Skeletal muscle satellite cell (primary cell): ENCODE measurements around the gene NPM1.
"Not testable (repeated sequence)": the region's sequence is repeated elsewhere in the genome, so short reads cannot be mapped to it uniquely, and the experiment has no call there.

Experiments
- H3K27me3 ChIP-seq: 2 replicates; pipeline ENCODE4 v1.7.0; 2013; ENCODE audit warnings: low read length; ENCODE audit not compliant: control insufficient read depth, insufficient read depth
- H3K36me3 ChIP-seq: 2 replicates; pipeline ENCODE4 v1.7.0; 2013; ENCODE audit warnings: mild to moderate bottlenecking, control low read depth, low read length; ENCODE audit not compliant: insufficient read depth
- H3K4me1 ChIP-seq: 2 replicates; pipeline ENCODE4 v1.7.0; 2013; ENCODE audit warnings: low read length; ENCODE audit not compliant: control insufficient read depth, insufficient read depth
- H3K4me2 ChIP-seq: 2 replicates; pipeline ENCODE4 v1.7.0; 2013; ENCODE audit warnings: mild to moderate bottlenecking, low read length
- H3K4me3 ChIP-seq: 2 replicates; pipeline ENCODE4 v1.7.0; 2013; ENCODE audit warnings: low read length
- H3K9ac ChIP-seq: 2 replicates; pipeline ENCODE4 v1.7.0; 2013; ENCODE audit warnings: mild to moderate bottlenecking, low read depth, low read length, moderate library complexity
- H3K9me3 ChIP-seq: replicated peaks from 2 replicates; pipeline ENCODE4 v1.7.0; 2013; ENCODE audit warnings: mild to moderate bottlenecking, control low read depth, low read length

The NPM1 gene

DNA sequence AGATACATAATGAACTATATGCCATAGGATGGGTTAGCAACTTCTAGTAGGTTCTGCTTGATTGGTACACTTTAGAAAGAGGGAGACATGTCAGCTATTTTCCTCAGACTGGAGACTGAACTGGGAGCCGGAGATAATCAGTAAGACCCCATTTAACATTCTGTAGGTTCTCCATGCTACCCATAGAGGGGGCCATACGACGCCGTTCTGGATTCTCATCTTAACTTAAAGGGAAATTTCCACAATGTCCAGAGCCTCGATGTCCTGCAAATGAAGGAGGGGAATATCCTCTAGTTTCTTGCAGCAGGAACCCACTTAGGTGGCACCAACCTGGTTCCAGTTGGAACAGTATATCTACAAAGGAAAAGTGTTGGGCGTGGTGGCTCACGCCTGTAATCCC, 22.3 kb upstream of the NPM1 start:
- H3K36me3 ChIP-seq = no peaks in the 10 kb centered on the region
- no peak overlapping the region for H3K4me3 ChIP-seq
- H3K9ac ChIP-seq = no peak overlapping the region
- H3K4me2 ChIP-seq = no peak overlapping the region
- H3K27me3 ChIP-seq = peaks cover 7% of the 10 kb centered on the region
- H3K9me3 ChIP-seq = no peaks in the 10 kb centered on the region
- H3K4me1 ChIP-seq = peaks cover 7% of the 10 kb centered on the region

DNA sequence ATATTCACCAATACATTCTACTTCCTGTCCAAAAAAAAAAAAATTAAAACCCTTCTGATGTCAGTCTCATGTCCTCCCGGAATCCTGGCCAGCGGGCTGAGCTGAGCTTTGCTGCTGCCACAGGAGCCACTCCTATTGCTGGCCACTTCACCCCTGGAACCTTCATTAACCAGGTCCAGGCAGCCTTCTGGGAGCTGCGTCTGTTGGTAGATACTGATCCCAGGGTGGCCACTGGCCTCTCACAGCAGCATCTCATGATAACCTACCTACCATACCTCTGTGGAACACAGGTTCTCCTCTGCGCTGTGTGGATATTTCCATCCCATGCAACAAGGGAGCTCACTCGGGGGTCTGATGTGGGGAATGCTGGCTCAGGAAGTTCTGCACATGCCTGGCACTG, 21.0 kb upstream of the NPM1 start:
- H3K9me3 ChIP-seq = no peaks in the 10 kb centered on the region
- H3K27me3 ChIP-seq = peaks cover 14% of the 10 kb centered on the region
- H3K9ac ChIP-seq = no peak overlapping the region
- H3K4me1 ChIP-seq = peaks cover 7% of the 10 kb centered on the region
- no peak overlapping the region for H3K4me3 ChIP-seq
- no peak overlapping the region for H3K4me2 ChIP-seq
- no peaks in the 10 kb centered on the region for H3K36me3 ChIP-seq

DNA sequence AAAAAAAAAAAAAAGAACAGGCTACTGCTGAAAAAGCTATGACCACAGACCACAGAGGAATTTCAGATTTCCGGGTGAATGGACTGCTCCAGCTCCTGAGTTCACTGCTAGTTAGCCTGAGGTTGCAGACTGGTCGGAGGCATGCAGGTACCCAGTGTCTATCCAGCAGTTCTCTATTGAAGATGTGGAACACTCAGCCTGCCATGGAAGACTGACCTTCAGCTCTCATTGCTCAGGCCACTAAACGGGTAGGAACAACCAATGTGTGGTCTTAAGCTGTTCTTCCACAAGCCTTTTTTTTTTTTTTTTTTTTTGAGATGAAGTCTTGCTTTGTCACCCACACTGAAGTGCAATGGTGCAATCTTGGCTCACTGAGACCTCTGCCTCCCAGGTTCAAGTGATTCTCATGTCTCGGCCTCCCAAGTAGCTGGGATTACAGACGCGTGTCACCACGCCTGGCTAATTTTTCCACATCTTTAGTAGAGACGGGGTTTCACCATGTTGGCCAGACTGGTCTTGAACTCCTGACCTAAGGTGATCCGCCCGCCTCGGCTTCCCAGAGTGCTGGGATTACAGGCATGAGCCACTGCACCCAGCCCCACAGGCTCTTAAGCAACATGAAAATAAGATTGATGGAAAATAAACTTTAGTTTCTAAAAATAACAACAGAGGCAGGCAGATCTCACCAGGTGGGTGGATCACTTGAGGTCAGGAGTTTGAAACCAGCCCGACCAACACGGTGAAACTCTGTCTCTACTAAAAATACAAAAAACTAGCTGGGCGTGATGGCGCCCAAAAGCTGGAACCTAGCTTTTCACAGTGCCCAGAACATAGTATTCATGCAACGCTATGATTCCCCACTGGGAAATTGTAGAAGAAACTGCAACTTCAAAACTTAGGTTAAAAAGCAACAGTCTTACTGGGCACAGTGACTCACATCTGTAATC, 20.0 kb upstream of the NPM1 start:
- H3K36me3 ChIP-seq = no peaks in the 10 kb centered on the region
- no peak overlapping the region for H3K4me2 ChIP-seq
- H3K27me3 ChIP-seq = peaks cover 15% of the 10 kb centered on the region
- H3K4me3 ChIP-seq = no peak overlapping the region
- no peak overlapping the region for H3K9ac ChIP-seq
- no peaks in the 10 kb centered on the region for H3K9me3 ChIP-seq
- peaks cover 7% of the 10 kb centered on the region for H3K4me1 ChIP-seq

DNA sequence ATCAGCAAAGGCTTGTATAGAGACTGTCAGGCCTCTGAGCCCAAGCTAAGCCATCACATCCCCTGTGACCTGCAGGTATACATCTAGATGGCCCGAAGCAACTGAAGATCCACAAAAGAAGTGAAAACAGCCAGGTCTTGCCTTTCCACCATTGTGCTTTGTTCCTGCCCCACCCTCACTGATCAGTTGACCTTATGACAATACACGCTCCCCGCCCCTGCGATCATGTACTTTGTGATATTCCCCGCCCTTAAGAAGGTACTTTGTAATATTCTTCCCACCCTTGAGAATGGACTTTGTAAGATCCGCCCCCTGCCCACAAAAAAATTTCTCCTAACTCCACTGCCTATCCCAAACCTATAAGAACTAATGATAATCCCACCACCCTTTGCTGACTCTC, 18.6 kb upstream of the NPM1 start:
- no peak overlapping the region for H3K4me2 ChIP-seq
- H3K4me1 ChIP-seq = peaks cover 7% of the 10 kb centered on the region
- no peak overlapping the region for H3K4me3 ChIP-seq
- no peaks in the 10 kb centered on the region for H3K36me3 ChIP-seq
- H3K27me3 ChIP-seq = peaks cover 11% of the 10 kb centered on the region
- no peaks in the 10 kb centered on the region for H3K9me3 ChIP-seq
- no peak overlapping the region for H3K9ac ChIP-seq

DNA sequence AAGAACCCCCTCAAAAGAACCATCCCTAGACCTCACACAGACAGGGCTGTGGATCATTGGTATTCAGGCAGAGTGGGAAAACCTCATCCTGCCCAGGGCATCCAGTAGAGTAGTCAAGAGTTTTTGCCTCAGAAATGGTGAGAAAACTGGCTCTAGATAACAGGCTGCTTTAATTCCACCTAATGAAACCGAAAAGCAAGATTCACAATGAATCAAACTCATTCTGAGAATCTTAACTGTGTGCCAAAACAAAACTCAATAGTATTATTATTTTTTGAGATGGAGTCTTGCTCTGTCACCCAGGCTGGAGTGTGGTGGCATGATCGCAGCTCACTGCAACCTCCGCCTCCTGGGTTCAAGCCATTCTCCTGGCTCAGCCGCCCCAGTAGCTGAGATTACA, 17.8 kb upstream of the NPM1 start:
- H3K9me3 ChIP-seq = no peaks in the 10 kb centered on the region
- no peaks in the 10 kb centered on the region for H3K36me3 ChIP-seq
- peaks cover 8% of the 10 kb centered on the region for H3K27me3 ChIP-seq
- no peak overlapping the region for H3K9ac ChIP-seq
- H3K4me1 ChIP-seq = peaks cover 7% of the 10 kb centered on the region
- H3K4me3 ChIP-seq = no peak overlapping the region
- no peak overlapping the region for H3K4me2 ChIP-seq

DNA sequence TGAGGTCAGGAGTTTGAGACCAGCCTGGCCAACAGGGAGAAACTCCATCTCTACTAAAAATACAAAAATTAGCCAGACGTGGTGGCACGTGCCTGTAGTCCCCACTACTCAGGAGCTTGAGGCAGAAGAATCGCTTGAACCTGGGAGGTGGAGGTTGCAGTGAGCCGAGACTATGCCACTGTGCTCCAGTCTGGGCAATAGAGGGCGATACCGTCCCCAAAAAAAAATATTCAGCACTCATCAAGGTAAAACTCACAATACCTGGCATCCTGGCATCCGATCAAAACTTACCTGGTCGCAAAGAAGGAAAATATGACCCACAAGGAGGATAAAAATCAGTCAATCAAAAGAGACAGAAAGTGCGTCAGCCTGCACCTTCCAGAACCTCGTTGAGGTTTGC, 16.8 kb upstream of the NPM1 start:
- H3K4me1 ChIP-seq, H3K4me2 ChIP-seq, H3K27me3 ChIP-seq, H3K36me3 ChIP-seq, H3K9me3 ChIP-seq, H3K9ac ChIP-seq, H3K4me3 ChIP-seq: not testable (repeated sequence)

DNA sequence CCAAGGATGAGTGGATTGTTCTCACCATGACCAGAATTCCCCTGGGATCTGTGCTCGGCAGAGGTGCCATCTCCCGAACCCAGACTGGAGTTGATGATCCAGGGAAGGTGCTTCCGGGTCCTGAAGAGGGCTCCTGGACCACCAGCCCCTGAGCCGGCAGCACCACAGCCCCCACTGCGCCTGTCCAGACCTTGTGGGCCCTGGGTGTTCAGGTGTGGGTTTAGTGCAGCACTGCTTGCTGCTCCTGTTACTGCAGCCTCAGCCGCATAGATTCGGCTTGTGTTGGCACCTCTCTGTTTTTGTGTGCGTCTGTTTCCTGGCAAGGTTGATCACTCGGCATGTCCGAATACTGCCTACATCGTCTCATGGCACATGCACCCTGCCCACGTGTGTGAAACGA, 16.3 kb upstream of the NPM1 start:
- H3K36me3 ChIP-seq = no peaks in the 10 kb centered on the region
- no peak overlapping the region for H3K9ac ChIP-seq
- H3K4me3 ChIP-seq = no peak overlapping the region
- peaks cover 8% of the 10 kb centered on the region for H3K27me3 ChIP-seq
- no peak overlapping the region for H3K4me2 ChIP-seq
- peaks cover 7% of the 10 kb centered on the region for H3K4me1 ChIP-seq
- H3K9me3 ChIP-seq = no peaks in the 10 kb centered on the region

DNA sequence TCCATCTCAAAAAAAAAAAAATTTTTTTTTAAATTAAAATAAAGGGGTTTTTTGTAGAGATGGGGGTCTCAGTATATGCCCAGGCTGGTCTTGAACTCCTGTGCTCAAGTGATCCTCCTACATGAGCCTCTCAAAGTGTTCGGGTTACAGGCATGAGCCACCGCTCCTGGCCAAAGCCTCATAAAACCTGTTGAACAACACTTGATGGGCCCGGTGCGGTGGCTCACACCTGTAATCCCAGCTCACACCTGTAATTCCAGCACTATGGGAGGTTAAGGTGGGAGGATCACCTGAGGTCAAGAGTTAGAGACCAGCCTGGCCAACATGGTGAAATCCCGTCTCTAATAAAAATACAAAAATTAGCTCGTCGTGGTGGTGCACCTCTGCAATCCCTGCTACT, 7.7 kb upstream of the NPM1 start:
- Histone ChIP-seq H3K9ac (no peak overlapping the region), H3K4me3 (no peak overlapping the region), H3K27me3 (no peaks in the 10 kb centered on the region), H3K4me2 (no peak overlapping the region), H3K4me1 (no peaks in the 10 kb centered on the region), H3K36me3 (no peaks in the 10 kb centered on the region), H3K9me3 (no peaks in the 10 kb centered on the region)

DNA sequence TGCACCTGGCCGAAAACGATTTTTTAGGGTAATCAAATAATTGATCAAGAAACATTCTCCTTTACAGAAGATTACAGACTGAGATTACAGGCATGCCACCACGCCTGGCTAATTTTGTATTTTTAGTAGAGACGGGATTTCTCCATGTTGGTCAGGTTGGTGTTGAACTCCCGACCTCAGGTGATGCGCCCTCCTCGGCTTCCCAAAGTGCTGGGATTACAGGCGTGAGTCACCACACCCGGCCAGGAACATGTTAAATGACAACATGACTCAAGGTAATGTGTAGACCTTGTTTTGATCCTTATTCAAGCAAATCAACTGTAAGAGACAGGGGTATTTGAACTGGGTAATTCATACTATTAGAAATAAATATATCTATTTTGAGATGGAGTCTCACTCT, 3.2 kb upstream of the NPM1 start:
- H3K4me2 ChIP-seq, H3K36me3 ChIP-seq, H3K9me3 ChIP-seq, H3K4me1 ChIP-seq, H3K9ac ChIP-seq, H3K4me3 ChIP-seq, H3K27me3 ChIP-seq: not testable (repeated sequence)

DNA sequence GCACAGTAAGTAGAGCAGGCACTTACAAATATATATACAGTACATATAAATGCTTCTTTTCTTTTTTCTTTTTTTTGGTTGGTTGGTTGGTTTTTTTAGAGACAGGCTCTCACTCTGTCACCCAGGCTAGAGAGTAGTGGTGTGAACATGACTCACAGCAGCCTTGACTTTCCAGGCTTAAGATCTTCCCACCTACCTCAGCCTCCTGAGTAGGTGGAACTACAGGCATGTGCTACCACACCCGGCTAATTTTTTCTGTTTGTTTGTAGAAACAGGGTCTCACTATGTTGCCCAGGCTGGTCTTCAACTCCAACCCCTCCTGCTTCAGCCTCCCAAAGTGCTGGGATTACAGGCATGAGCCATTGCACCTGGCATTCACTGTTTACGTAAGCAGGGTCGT, 2.6 kb upstream of the NPM1 start:
- H3K36me3 ChIP-seq = peaks cover 13% of the 10 kb centered on the region
- H3K27me3 ChIP-seq, H3K4me3 ChIP-seq, H3K9ac ChIP-seq, H3K4me1 ChIP-seq, H3K9me3 ChIP-seq, H3K4me2 ChIP-seq: not testable (repeated sequence)

DNA sequence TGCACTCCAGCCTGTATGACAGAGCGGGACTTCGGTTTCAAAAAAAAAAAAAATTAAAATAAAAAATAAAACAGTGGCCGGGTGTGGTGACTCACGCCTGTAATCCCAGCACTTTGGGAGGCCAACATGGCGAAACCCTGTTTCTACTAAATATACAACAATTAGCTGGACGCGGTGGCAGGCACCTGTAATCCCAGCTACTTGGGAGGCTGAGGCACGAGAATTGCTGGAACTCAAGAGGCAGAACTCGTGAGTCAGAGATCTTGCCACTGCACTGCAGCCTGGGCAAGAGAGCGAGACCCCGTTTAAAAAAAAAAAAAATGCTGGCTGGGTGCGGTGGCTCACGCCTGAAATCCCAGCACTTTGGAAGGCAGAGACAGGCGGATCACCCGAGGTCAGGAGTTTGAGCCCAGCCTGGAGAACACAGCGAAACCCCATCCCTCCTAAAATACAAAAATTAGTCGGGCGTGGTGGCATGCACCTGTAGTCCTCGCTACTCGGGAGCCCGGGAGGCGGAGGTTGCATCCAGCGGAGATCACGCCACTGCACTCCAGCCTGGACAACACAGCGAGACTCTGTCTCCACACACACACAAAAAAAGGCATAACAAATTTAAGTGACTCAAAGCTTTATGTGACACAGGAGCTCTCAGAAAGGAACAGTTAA, 1.5 kb upstream of the NPM1 start:
- no peaks in the 10 kb centered on the region for H3K9me3 ChIP-seq
- H3K4me3 ChIP-seq = no peak overlapping the region
- H3K9ac ChIP-seq = no peak overlapping the region
- H3K36me3 ChIP-seq = peaks cover 22% of the 10 kb centered on the region
- H3K4me2 ChIP-seq = peak overlapping the region; percentile 89
- H3K27me3 ChIP-seq = no peaks in the 10 kb centered on the region
- peaks cover 11% of the 10 kb centered on the region for H3K4me1 ChIP-seq
